SU-DHL-6 (cell line): ENCODE measurements around the gene FRMD1.

Source experiments
- H2AFZ ChIP-seq: fragments of 200-600 bp; sonication (generic); 2 replicates; pipeline ENCODE4 v1.6.1; 2014; ENCODE audit warnings: low read depth, mild to moderate bottlenecking, moderate library complexity, mixed read lengths, antibody characterized with exemption, low read length; ENCODE audit not compliant: severe bottlenecking
- H3F3A ChIP-seq: fragments of 200-600 bp; shearing (Covaris generic); 2 replicates; pipeline ENCODE4 v1.6.0; 2016; ENCODE audit warnings: antibody characterized with exemption, mild to moderate bottlenecking; ENCODE audit not compliant: insufficient read depth
- H3K27ac ChIP-seq: fragments of 200-600 bp; sonication (generic); 2 replicates; pipeline ENCODE4 v1.5.1; 2016; ENCODE audit warnings: low read depth, mild to moderate bottlenecking, low read length, moderate library complexity, mixed read lengths
- H3K27me3 ChIP-seq: fragments of 200-600 bp; sonication (generic), shearing (Covaris generic); 2 replicates; pipeline ENCODE4 v1.6.0; 2014; ENCODE audit warnings: mild to moderate bottlenecking, low read length
- H3K36me3 ChIP-seq: fragments of 200-600 bp; sonication (generic); 2 replicates; pipeline ENCODE4 v1.6.1; 2014; ENCODE audit warnings: mild to moderate bottlenecking, low read length, mixed read lengths
- H3K4me2 ChIP-seq: fragments of 300-600, 200-600 bp; shearing (Covaris generic), sonication (generic); 2 replicates; pipeline ENCODE4 v1.6.0; 2014; ENCODE audit warnings: low read length, low read depth, mild to moderate bottlenecking; ENCODE audit not compliant: poor library complexity, severe bottlenecking
- H3K4me3 ChIP-seq: fragments of 200-600 bp; sonication (generic); 2 replicates; pipeline ENCODE4 v1.5.1; 2014; ENCODE audit warnings: antibody characterized with exemption, low read length, mild to moderate bottlenecking, mixed read lengths; ENCODE audit not compliant: insufficient read depth, poor library complexity, severe bottlenecking
- H3K79me2 ChIP-seq: fragments of 200-600 bp; sonication (generic); 2 replicates; pipeline ENCODE4 v1.6.1; 2014; ENCODE audit warnings: mild to moderate bottlenecking, low read length, moderate library complexity; ENCODE audit not compliant: insufficient read depth
- H3K9ac ChIP-seq: fragments of 200-600 bp; sonication (generic); 2 replicates; pipeline ENCODE4 v1.7.0; 2014; ENCODE audit warnings: mild to moderate bottlenecking, low read length
- H3K9me2 ChIP-seq: fragments of 200-600 bp; sonication (generic); replicated peaks from 2 replicates; pipeline ENCODE4 v1.6.1; 2014; ENCODE audit warnings: low read length; ENCODE audit not compliant: insufficient read depth
- H3K9me3 ChIP-seq: fragments of 200-600 bp; sonication (generic); 2 replicates; pipeline ENCODE4 v1.6.1; 2014; ENCODE audit warnings: low read length, mixed read lengths; ENCODE audit not compliant: insufficient read depth
- H4K20me1 ChIP-seq: fragments of 200-600 bp; sonication (generic); 2 replicates; pipeline ENCODE4 v1.6.1; 2014; ENCODE audit warnings: low read depth, mild to moderate bottlenecking, antibody characterized with exemption, low read length, moderate library complexity, mixed read lengths
- CTCF ChIP-seq: fragments of 200-600 bp; sonication (generic); IDR thresholded peaks from one replicate; pipeline ENCODE4 v1.5.1; 2017; ENCODE audit warnings: antibody characterized with exemption, mild to moderate bottlenecking, low read length, moderate library complexity; ENCODE audit not compliant: insufficient read depth, poor library complexity, severe bottlenecking
- EZH2phosphoT487 ChIP-seq: fragments of 200-600 bp; sonication (generic), shearing (Covaris generic); conservative IDR thresholded peaks from 2 replicates; pipeline ENCODE4 v1.6.1; 2018; ENCODE audit warnings: mild to moderate bottlenecking, antibody characterized with exemption, low read length, moderate library complexity, mixed read lengths

The FRMD1 gene

DNA sequence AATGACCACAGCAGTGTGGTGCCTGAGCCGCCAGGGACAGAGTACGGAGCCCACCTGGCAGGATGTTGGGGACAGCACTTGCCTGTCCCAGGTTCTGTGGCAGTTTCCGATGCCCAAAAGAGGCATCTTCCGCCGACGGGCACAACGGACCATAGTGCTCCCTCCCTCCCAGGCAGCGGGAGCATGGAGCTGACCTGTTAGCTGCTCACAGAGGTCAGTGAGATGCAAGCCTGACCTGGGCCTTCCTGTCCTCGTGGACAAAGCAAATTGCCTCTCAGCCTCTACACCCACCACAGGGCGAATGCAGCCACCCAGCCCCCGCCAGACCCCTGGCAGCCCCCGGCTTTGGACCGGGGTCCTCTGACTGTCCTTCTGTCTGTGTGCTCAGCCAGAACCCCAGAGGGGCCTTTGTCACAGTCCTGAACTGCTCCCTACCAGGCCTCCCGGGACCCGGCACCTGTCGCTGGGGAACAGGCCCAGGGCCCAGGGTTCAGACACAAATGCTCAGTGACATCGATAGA lies 16.2 kb upstream of the FRMD1 start:
- Histone ChIP-seq H3K79me2 (no peaks in the 10 kb centered on the region), H2AFZ (no peak overlapping the region), H3K36me3 (no peaks in the 10 kb centered on the region), H3K27me3 (no peaks in the 10 kb centered on the region), H3K9me3 (no peaks in the 10 kb centered on the region), H3K4me3 (no peak overlapping the region), H4K20me1 (no peaks in the 10 kb centered on the region), H3K9me2 (no peaks in the 10 kb centered on the region), H3K27ac (no peak overlapping the region), H3K9ac (no peak overlapping the region), H3F3A (no peaks in the 10 kb centered on the region), H3K4me2 (no peak overlapping the region)
- TF ChIP-seq CTCF: no peak
- TF ChIP-seq EZH2phosphoT487: no peak

DNA sequence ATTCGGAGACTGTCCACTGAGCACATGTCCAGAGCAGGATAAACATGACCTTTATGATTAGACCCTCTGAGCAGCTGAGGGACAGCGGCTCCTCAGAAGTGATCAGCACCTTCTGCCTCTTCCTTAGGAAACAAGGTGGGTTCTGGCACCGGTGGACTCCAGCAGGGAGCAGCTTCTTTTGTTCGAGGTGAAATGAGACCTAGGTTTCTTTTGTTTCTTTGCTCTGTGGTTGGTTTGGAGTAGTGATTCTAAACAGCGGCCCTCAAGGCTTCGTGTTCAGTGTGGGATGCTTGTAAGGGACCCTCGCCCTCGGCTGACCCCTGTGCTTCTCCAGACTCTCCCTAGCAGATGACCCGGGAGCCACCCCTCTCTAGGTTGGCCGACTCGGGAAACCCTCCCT lies 14.6 kb upstream of the FRMD1 start:
- H4K20me1 ChIP-seq: no peaks in the 10 kb centered on the region
- H3K4me3 ChIP-seq: no peak overlapping the region
- no peak for TF ChIP-seq CTCF
- TF ChIP-seq EZH2phosphoT487: no peak
- H3K27ac ChIP-seq: no peak overlapping the region
- no peaks in the 10 kb centered on the region for H3K27me3 ChIP-seq
- no peaks in the 10 kb centered on the region for H3K9me3 ChIP-seq
- no peak overlapping the region for H3K4me2 ChIP-seq
- no peaks in the 10 kb centered on the region for H3F3A ChIP-seq
- H3K36me3 ChIP-seq: no peaks in the 10 kb centered on the region
- H3K9ac ChIP-seq: no peak overlapping the region
- no peaks in the 10 kb centered on the region for H3K9me2 ChIP-seq
- H3K79me2 ChIP-seq: no peaks in the 10 kb centered on the region
- H2AFZ ChIP-seq: no peak overlapping the region

GRCh38 chr6:168093071-168093505 lies 14.1 kb upstream of the FRMD1 start:
- Histone ChIP-seq H3K4me2 (no peak overlapping the region), H3K36me3 (no peaks in the 10 kb centered on the region), H4K20me1 (no peaks in the 10 kb centered on the region), H3K9me3 (no peaks in the 10 kb centered on the region), H3K27me3 (no peaks in the 10 kb centered on the region), H3K9ac (no peak overlapping the region), H3K79me2 (no peaks in the 10 kb centered on the region), H3F3A (no peaks in the 10 kb centered on the region), H3K9me2 (no peaks in the 10 kb centered on the region), H2AFZ (no peak overlapping the region), H3K27ac (no peak overlapping the region), H3K4me3 (no peak overlapping the region)
- TF ChIP-seq CTCF (no peak), EZH2phosphoT487 (no peak)

- Histone ChIP-seq H3K4me3 (no peak overlapping the region), H3K4me2 (no peak overlapping the region), H4K20me1 (no peaks in the 10 kb centered on the region), H3K79me2 (no peaks in the 10 kb centered on the region), H3K36me3 (no peaks in the 10 kb centered on the region), H3K9ac (no peak overlapping the region), H2AFZ (no peak overlapping the region), H3K9me3 (no peaks in the 10 kb centered on the region), H3K9me2 (no peaks in the 10 kb centered on the region), H3F3A (no peaks in the 10 kb centered on the region), H3K27me3 (no peaks in the 10 kb centered on the region), H3K27ac (no peak overlapping the region)
- TF ChIP-seq EZH2phosphoT487 (no peak), CTCF (no peak)
Observed at GRCh38 chr6:168092541-168092940, 13.5 kb upstream of the FRMD1 start.
